GF-D8 (cell line): ENCODE measurements around the gene PIP4K2A.
"Not testable (repeated sequence)": the region's sequence is repeated elsewhere in the genome, so short reads cannot be mapped to it uniquely, and the experiment has no call there.

ENCODE experiments used
- DNase-seq: peaks from one replicate; lab custom pipeline; 2025; lab: John Stamatoyannopoulos, UW

The PIP4K2A gene

GRCh38 chr10:22514414-22514758, 200.0 kb downstream of the PIP4K2A start:
- not testable (repeated sequence) for DNase-seq

- not testable (repeated sequence) for DNase-seq
Observed at GRCh38 chr10:22513483-22514413, 200.6 kb downstream of the PIP4K2A start.

- not testable (repeated sequence) for DNase-seq
Observed at GRCh38 chr10:22512015-22512414, 202.4 kb downstream of the PIP4K2A start.

DNA sequence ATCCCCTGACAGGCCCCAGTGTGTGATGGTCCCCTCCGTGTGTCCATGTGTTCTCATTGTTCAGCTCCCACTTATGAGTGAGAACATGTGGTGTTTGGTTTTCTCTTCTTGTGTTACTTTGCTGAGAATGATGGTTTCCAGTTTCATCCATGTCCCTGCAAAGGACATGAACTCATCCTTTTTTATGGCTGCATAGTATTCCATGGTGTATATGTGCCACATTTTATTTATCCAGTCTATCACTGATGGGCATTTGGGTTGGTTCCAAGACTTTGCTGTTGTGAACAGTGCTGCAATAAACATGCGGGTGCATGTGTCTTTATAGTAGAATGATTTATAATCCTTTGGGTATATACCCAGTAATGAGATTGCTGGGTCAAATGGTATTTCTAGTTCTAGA, 206.2 kb downstream of the PIP4K2A start:
- not testable (repeated sequence) for DNase-seq

GRCh38 chr10:22505911-22506685, 208.3 kb downstream of the PIP4K2A start:
- DNase-seq = no peak

DNA sequence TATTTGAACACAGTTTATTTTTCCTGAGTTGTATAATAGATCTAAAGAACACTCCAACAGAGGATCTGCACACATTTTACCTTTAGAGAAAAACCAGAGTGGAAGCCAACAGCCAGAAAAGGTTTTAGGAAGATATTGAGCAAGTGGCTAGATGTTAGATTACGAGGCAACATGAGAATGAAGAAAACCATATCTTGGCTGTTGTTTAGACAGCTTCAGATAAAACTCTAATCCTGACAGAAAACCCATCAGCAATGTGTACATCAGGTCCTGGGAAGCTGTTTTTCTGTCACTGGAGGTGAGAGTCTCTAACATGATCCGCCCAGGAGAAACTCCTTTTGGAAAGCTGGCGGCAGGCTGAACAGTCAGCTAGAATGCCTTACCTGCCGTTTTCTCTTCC, 209.6 kb downstream of the PIP4K2A start:
- no peak for DNase-seq

DNA sequence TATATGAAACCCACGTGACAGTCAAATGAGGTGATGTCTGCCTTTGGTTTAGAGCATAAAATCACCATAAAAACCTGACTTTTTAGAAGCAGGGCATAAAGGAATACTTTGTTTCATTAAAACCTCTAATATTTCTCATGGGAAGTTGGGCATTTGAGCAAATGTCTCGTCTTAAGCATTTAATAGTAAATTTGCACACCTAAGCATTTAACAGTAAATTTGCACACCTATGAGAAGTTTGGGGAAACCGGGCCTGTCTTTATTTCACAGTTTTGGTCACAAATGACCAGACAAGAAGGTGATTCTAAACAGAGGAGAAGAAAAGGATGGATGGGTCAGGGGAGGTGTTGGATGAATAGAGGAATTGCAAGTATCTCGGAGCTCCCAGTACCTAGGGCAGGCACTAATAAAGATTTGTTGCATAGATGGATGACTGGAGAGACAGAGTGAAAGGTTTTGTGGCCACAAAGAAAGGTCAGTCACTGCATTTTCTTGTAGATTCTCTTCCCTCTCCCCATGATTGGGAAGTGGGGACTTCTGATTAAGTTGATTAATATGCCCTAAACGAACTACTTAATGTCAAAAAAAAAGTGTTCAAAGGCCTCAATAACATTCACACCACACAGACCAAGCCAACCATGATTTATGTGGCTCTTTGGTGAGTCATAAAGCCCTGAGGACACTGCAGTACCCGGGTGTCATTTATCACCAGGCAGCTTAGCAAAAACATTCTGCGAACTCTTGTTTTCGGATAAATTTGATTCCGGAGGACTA, 210.9 kb downstream of the PIP4K2A start:
- DNase-seq = no peak

- DNase-seq = no peak
Observed at GRCh38 chr10:22501863-22502262, 212.5 kb downstream of the PIP4K2A start.

DNA sequence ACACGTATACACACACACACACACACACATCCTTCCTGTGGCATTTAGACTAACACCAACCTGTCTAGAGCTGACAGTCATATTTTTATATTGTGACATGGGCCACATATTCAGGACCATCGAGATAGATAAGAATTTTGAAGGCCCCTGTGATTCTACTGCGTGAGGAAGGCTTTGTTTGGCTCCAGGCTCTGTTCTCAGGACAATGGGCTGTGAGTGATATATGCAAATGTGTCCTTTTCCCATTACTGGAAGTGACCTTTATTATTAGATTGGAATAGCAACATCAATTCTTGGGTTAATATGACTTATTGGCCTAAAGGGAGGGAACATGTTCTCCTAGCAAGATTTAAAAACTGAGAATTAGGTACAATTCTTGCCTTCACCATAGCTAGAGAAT, 213.0 kb downstream of the PIP4K2A start:
- no peak for DNase-seq

DNA sequence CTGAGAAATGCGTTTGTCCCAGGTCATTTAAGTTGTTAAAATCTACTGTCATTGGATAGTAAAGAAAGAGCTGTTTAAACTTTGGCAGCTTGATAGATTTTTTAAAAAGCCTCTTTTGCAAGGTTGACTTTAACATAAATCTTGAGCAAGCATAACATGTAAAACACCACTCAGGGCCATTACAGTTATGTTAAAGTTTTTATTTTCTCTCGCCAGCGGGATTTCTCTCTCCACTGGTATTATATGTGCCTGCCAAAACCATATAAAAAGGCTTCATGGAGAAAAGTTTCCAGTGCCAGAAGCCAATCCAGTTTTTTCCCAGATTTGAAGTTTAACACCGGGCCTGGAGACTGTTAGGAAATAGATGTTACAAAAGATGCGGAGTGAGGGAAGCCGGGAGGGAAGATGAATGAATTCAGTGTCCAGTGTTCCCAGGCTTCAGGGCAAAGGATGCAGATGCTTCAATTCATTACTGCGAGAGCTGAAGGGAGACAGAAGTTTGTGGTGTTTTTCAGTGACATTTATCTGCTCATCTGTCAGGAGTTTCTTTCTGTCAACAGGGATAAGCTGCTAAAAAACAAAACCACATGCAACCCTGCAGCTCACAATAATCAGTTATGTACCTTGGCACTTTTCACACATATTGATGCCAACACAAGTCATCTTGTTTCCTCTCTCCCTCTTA, 213.6 kb downstream of the PIP4K2A start:
- no peak for DNase-seq

DNA sequence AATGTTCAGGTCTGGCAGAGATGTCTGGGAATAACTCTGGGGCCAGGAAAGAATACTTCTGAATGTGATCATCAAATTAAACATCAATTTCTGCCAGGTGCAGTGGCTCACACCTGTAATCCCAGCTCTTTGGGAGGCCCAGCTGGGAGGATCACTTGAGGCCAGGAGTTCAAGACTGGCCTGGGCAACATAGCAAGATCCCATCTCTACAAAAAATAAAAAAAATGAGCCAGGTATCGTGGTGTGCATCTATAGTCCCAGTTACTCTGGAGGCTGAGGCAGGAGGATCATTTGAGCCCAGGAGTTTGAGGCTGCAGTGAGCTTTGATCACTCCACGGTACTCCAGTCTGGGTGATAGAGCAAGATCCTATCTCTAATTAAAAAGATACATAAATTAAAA, 214.4 kb downstream of the PIP4K2A start:
- DNase-seq = not testable (repeated sequence)

GRCh38 chr10:22495396-22495795, 219.0 kb downstream of the PIP4K2A start:
- DNase-seq = no peak

- no peak for DNase-seq
Observed at GRCh38 chr10:22494007-22494406, 220.4 kb downstream of the PIP4K2A start.

- peak; percentile 4 for DNase-seq
Observed at GRCh38 chr10:22491931-22492615, 222.3 kb downstream of the PIP4K2A start.

DNA sequence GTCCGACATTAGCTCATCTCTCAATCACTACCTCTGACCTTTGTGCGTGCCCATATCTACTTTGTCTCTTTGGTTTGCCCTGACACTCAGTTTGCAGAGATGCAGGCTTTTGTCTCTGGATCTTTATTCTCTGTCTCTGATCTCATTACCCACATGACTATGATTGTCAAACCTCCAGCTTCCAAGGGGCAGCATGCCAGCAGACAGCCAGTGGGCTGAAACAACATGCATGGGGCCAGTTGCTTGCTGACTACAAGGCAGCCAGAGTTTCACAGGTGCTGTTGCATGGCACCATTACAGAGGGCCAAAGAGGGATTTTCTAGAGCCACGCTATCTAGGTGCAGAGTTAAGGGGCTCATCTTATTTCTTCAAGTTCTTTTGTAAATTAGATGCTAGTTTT, 222.9 kb downstream of the PIP4K2A start:
- no peak for DNase-seq

DNA sequence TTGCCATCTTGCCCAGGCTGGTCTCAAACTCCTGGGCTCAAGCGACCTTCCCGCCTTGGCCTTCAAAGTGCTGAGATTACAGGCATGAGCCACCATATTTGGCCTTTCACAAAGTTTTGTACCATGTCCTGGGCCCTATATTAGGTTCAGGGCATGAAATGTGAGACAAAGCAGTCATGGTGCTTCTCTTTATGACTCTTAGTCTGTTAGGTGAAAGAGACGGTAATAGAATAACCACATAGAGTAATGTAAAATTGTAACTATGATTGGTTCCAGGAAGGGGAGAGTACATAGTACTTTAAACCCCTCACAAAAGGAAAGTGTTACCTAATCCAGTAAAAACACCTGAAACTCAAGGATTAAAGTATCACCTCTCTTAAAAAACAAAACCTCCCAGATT, 224.4 kb downstream of the PIP4K2A start:
- no peak for DNase-seq

DNA sequence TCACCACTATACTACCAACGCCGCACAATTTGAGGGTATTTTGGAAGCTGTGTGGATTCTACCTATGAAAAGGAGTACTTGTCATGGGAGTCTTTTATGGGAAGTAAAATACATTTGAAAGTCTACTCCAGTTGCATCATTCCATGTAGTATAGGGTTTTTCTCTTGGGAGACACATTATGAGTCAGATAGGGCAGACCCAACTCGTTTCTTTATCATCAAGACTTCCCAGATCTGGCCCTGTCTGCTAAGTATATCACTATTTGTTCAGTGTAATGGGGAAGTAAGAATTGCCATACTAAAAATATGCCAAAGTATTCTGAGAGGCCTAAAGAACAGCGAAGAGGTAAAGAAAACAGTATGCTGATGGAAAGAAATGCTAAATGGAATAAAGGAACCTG, 224.9 kb downstream of the PIP4K2A start:
- no peak for DNase-seq

DNA sequence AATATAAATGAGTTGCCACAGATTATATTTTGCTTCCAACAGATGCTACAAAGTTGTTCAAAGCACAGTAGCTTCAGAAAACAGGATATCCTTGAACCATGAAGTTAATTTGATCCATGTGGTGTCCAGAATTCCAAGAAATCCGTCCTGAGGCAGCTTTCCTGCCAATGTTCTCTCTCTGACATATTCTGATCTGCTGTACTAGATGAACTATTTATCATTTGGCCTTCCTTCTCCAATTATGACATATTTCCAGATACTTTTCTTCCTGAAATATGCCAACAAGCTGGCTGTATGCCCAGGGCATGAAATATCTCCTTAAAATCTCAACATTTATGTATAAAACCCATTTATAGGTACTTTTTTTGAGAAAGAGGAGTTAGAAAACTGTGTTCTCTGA, 227.9 kb downstream of the PIP4K2A start:
- no peak for DNase-seq
